ENCODE data around the gene USP43.

DNA sequence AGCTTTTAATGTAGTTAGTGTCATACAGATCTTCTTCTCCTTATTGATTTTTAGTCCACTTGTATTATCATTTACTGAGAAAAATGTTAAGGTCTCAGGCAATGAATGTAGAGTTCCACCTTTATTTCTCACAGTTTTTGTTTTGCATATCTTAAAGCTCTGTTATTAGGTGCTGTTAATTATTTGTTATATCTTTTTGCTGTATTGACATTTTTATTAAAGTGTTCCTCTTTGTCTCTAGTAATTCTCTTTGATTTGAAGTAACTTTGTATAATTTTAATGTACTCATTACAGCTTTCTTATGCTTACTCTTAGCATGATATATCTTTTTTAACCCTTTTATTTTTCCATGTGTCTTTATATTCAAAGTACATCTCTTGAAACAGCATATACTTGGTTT lies 22.4 kb upstream of the USP43 start:
- TF ChIP-seq, protein P1, sequence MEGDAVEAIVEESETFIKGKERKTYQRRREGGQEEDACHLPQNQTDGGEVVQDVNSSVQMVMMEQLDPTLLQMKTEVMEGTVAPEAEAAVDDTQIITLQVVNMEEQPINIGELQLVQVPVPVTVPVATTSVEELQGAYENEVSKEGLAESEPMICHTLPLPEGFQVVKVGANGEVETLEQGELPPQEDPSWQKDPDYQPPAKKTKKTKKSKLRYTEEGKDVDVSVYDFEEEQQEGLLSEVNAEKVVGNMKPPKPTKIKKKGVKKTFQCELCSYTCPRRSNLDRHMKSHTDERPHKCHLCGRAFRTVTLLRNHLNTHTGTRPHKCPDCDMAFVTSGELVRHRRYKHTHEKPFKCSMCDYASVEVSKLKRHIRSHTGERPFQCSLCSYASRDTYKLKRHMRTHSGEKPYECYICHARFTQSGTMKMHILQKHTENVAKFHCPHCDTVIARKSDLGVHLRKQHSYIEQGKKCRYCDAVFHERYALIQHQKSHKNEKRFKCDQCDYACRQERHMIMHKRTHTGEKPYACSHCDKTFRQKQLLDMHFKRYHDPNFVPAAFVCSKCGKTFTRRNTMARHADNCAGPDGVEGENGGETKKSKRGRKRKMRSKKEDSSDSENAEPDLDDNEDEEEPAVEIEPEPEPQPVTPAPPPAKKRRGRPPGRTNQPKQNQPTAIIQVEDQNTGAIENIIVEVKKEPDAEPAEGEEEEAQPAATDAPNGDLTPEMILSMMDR (IDR thresholded peaks at IDR 0.05): no peak
- TF ChIP-seq POLR2A (IDR thresholded peaks at IDR 0.05) (no peak), POLR2AphosphoS5 (IDR thresholded peaks at IDR 0.05) (no peak)
